GM18868 (cell line): ENCODE results near the gene PDE1C.

Experiments used
- ATAC-seq: cut with Tn5 transposase; IDR thresholded peaks from one replicate; pipeline ENCODE4 v1.9.1; 2021; ENCODE audit warnings: mild to moderate bottlenecking, moderate library complexity; ENCODE audit not compliant: unreplicated experiment

PDE1C gene

DNA sequence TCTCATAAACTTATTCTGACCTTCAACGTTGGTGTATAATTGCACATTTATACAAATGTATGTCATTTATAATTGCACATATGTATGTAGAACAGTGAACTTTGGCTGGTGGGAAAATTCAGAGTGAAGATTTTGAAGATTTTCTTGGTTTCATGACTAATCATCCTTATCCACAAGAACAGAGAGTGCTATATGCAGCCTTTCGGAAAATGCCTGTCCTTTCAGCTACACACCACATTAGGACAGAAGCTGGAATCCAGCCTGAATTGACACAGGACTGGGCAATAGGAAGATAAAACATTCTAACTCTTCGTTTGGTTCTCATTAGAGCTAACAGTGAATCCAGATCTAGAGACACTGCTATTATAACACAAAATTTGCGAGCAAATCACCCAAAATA is 166.2 kb downstream of the PDE1C start:
- no peak for ATAC-seq

GRCh38 chr7:31899356-31899927 is 170.8 kb downstream of the PDE1C start:
- no peak for ATAC-seq

GRCh38 chr7:31896925-31897324 is 173.3 kb downstream of the PDE1C start:
- no peak for ATAC-seq

DNA sequence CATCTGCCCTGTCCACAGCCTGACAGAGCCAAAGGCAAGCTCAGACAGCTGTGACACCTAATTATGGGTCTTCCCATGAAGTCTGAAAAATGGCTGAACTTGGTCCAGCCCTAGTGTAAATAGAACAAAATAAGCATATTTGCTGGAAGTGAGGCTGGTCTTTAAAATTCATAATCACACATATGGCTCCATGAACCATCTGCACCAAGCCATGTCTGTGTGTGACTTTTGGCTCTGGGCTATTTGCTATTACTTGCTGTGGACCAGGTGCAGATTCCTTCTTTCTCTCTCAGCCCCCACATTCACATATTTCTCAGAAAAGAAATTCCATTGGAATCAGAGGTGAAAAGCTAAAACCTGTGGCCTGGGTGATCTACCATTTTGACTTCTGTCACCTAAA is 175.9 kb downstream of the PDE1C start:
- ATAC-seq, result no peak

GRCh38 chr7:31893365-31893764 is 176.8 kb downstream of the PDE1C start:
- peak; percentile 39 for ATAC-seq

DNA sequence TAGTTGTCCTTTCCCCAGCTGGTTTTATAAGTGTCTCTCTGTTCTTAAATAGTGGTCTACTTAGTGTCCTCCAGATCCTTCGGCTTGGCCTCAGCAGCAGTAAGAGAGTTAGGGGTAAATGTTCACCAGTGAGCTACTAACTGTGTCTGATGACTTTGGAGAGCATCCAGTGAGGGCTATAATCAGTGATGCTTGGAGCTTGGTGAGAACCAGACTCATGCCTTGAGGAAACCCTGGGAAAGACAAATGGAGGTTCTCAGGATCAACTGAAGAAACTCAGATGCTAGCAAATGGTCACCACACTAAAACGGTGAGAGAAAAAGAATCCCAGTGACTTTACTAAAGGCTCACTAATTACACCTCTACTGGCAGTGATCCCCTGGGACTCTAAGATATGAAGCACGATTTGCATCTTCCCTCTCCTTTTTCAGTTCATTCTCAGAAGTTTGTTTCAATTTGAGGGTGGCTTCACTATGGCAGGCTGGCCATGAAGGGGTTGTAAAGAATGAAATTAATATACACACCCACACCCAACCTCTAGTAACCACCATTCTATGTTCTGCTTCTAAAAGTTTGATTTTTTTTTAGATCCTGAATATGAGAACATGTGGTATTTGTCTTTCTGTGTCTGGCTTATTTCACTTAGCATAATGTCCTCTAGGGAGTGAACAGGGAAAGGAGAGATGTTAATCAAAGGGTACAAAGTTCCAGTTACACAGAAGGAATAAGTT is 177.9 kb downstream of the PDE1C start:
- peak; percentile 85 for ATAC-seq

- no peak for ATAC-seq
These were observed 179.4 kb downstream of the PDE1C start for GRCh38 chr7:31890766-31891165.

GRCh38 chr7:31890198-31890597 is 180.0 kb downstream of the PDE1C start:
- no peak for ATAC-seq

DNA sequence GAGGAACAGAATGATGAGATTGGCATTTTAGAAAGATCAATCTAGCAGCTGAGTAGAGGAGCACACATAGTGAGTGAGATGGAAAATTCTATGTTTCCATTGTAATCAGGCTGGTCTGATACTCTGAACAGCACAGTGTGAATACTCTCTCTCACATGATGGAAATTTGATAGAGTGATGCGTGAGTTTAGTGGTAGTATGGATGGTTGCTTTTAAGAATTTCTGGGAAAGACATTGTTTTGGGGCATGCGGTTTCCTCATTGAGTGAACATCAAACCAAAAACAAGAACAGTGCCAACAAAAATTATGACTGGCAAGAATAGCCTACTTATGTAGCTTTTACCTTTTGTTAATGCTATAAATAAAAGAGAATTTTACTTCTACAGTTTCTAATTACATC is 183.2 kb downstream of the PDE1C start:
- no peak for ATAC-seq

DNA sequence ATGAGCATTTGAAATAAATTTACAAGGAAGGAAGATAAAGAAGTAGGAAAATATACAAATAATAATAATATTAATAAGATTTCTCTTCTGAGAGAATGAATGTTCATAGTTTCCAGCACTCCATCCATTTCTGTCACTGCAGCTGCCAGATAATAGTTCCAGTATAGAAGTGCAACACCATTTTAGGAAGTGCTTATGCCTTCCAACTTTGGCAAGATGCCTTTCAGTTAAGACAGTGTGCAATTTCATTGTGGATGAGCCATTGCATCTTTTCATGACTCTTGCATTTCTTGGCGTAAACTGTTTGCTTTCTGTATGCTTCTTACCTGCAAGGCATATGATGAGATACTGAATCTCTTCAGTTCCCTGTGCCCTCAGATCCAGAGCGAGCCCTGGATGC is 185.0 kb downstream of the PDE1C start:
- ATAC-seq, result no peak

GRCh38 chr7:31883761-31884164 is 186.4 kb downstream of the PDE1C start:
- ATAC-seq, result peak; percentile 86

GRCh38 chr7:31882187-31882586 is 188.0 kb downstream of the PDE1C start:
- ATAC-seq, result no peak

DNA sequence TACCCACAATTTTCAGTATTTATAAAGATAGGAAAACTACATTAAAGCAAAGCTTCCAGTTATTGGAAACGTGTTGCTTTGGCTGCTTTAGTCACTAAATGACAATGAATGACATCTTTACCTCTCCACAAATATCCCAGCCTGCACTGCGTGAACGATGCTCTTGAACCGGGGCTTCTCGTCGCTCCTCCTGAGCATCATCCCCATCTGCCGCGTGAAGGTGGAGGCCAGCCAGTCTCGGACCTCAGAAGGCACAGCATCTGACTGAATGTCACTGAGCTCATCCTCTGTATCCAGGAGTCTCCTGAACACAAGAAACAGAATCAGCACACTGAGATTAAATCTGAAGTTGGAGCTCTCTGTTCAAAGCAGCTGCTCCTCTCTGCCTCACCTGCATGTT is 191.3 kb downstream of the PDE1C start:
- no peak for ATAC-seq

DNA sequence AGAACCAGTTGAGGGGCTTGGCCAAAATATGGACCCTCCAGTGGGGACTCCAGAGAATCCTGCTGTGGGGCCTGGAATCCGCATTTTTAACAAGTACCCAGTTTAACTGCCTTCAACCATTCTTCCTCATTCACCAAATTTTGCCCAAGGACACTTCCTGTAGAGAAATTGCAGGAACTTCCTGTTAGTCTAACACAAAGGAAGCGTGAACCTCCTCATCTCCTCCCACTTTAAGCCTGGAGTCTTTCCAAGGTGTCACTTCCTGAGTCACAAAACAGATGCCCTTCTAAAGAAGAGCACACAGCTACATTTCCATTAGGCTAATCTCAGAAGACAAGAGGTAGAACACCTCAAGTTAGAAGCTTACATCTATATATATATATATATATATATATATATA is 194.8 kb downstream of the PDE1C start:
- no peak for ATAC-seq

DNA sequence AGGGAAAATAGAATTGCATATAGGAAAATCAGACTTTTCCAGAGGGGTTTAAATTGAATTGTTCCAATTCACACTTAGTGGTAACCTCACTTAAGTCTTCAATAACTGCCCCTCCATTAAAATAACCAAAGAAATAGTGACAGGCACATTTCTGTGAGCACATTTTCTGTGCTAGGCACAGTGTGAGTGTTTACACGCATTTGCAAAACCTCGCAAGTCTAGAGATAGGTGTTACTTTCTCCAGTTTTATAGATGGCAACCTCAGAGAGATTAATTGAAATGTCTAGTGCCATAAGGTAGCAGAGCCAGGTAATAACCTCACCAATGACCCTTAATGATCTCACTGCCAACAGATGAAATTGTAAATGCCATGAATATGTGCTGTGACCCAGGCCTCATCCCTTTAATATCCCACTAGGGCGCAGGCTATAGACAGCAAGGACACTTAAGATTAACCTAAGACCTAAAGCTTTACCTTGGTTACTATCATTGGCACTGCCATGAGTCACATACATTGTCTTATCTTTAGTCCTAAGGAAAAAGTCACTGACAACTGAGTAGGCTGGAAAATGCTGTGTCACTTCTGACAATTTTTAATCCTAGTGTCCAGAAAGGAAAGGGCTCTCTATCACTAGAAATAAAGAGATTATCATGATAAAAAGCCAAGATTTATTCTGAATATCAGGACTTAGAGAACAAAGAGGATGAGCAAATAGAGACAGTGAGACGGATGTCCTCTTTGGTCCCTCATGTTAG is 195.4 kb downstream of the PDE1C start:
- ATAC-seq, result no peak

- peak; percentile 96 for ATAC-seq
These were observed 196.2 kb downstream of the PDE1C start for GRCh38 chr7:31873816-31874597.

GRCh38 chr7:31872545-31873370 is 197.4 kb downstream of the PDE1C start:
- ATAC-seq, result no peak

- no peak for ATAC-seq
These were observed 205.6 kb downstream of the PDE1C start for GRCh38 chr7:31864646-31865045.

- no peak for ATAC-seq
These were observed 209.3 kb downstream of the PDE1C start for GRCh38 chr7:31860925-31861324.

GRCh38 chr7:31858055-31858454 is 212.2 kb downstream of the PDE1C start:
- ATAC-seq, result no peak
